ENCODE measurements around the gene HILPDA. TPM values are rescaled to one million over a fixed set of nuclear protein-coding genes. Genes with fewer than 3 reads are reported as not detected.

Gene HILPDA
- total RNA-seq, 1 donor from 2014 or later: 46.4 TPM

DNA sequence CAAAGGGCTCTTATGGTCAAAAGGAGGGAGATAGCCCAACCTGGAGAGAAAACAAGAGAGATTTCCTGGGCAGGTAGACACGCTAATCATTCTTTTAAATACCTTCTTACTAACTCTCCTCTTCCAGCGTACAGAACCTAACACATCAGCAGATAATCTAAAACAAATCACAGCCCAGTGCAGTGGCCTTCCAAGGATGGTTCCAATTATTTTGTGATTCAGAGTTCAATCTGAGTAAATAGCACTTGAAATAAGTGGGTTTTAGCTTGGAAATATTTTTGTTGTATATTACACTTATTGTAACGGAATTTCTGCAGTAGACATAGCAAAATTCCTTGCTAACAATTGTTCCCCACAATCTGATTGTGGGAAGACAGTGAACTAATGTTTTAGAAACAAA, 38.6 kb upstream of the HILPDA start:
- Histone ChIP-seq H3K27me3 (no peaks in the 10 kb centered on the region), H3K4me3 (no peak overlapping the region), H3K9me3 (no peaks in the 10 kb centered on the region), H3K27ac (no peak overlapping the region), H3K36me3 (no peaks in the 10 kb centered on the region), H3K4me1 (no peaks in the 10 kb centered on the region)
- intact Hi-C loops (cut with DNase I): no loop called here
- TF ChIP-seq POLR2A (IDR thresholded peaks at IDR 0.05) (no peak), POLR2AphosphoS5 (IDR thresholded peaks at IDR 0.05; ENCODE audit: insufficient read depth in 1 of 2, low read depth in 1 of 2) (no peak)
- TF ChIP-seq, protein P1, sequence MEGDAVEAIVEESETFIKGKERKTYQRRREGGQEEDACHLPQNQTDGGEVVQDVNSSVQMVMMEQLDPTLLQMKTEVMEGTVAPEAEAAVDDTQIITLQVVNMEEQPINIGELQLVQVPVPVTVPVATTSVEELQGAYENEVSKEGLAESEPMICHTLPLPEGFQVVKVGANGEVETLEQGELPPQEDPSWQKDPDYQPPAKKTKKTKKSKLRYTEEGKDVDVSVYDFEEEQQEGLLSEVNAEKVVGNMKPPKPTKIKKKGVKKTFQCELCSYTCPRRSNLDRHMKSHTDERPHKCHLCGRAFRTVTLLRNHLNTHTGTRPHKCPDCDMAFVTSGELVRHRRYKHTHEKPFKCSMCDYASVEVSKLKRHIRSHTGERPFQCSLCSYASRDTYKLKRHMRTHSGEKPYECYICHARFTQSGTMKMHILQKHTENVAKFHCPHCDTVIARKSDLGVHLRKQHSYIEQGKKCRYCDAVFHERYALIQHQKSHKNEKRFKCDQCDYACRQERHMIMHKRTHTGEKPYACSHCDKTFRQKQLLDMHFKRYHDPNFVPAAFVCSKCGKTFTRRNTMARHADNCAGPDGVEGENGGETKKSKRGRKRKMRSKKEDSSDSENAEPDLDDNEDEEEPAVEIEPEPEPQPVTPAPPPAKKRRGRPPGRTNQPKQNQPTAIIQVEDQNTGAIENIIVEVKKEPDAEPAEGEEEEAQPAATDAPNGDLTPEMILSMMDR (IDR thresholded peaks at IDR 0.05): no peak
- DNase-seq (ENCODE audit: extremely low spot score in 2 of 2): no peak

DNA sequence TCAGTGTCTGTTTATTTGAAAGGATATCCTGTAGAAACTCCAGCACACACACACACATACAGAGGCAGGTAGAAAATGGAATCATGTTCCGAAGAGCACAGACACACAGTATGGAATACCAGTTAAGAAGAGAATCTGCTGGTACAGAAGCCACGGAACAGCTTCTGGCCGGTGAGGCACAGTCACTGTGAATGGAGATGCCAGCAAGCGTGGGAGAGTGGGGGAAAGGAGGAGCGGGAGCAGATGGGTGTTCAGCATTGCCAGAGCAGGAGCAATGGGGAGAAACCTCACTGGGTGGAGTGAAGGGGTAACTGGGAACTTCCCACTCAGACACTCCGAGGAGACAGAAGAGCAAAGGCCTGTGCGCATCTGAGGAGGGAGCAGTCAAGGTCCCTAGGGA, 36.4 kb upstream of the HILPDA start:
- intact Hi-C loops (cut with DNase I): no loop called here
- DNase-seq (ENCODE audit: extremely low spot score in 2 of 2): no peak
- no peaks in the 10 kb centered on the region for H3K27me3 ChIP-seq
- H3K9me3 ChIP-seq: no peaks in the 10 kb centered on the region
- TF ChIP-seq, protein P1 (IDR thresholded peaks at IDR 0.05): no peak
- TF ChIP-seq POLR2A (IDR thresholded peaks at IDR 0.05) (no peak), POLR2AphosphoS5 (IDR thresholded peaks at IDR 0.05; ENCODE audit: insufficient read depth in 1 of 2, low read depth in 1 of 2) (no peak)
- H3K36me3 ChIP-seq: no peaks in the 10 kb centered on the region
- H3K4me1 ChIP-seq: no peaks in the 10 kb centered on the region
- H3K27ac ChIP-seq: no peak overlapping the region
- H3K4me3 ChIP-seq: no peak overlapping the region

DNA sequence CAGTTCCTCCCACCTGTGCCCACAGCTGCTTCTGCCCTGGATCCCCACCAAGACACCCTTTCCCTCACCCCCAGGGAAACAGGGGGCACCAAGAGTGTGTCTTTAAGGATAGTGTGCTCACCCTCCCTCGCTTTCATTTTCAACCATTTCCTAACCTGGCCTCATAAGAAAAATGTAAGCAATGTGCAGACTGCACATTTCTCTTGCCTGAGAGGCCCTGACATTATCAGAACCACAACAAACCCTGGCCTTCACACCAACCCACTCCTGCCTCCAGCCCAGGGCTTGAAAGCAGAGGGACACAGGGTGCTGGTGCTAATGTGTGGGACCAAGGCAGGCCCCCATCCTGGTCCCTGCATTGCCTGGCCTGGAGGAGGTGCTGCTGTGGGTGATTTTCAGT, 34.9 kb upstream of the HILPDA start:
- Histone ChIP-seq H3K27ac (no peak overlapping the region), H3K4me3 (no peak overlapping the region), H3K9me3 (no peaks in the 10 kb centered on the region), H3K4me1 (no peaks in the 10 kb centered on the region), H3K27me3 (no peaks in the 10 kb centered on the region), H3K36me3 (no peaks in the 10 kb centered on the region)
- TF ChIP-seq, protein P1 (IDR thresholded peaks at IDR 0.05): no peak
- TF ChIP-seq POLR2A (IDR thresholded peaks at IDR 0.05): no peak
- TF ChIP-seq POLR2AphosphoS5 (IDR thresholded peaks at IDR 0.05; ENCODE audit: insufficient read depth in 1 of 2, low read depth in 1 of 2): no peak
- intact Hi-C loops (cut with DNase I): no loop called here
- DNase-seq (ENCODE audit: extremely low spot score in 2 of 2): no peak

DNA sequence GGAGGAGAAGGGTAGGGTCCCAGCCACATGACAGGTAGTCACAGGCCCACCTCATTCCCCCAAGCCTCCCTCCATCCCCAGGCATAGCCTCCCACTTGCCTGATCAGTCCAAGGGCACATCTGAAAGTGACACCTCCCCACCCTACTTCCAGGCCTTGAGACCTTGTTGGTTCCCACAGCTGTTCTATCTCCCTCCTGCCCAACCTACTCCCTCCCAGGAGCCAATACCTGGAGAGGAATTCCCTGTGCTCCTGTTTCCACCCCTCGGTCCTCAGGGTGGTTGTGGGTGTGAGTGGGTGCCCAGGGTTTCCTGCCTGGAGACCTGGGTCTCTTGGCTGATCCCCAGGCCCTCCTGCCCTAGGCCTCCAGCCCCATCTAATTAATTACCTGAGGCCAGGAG, 34.3 kb upstream of the HILPDA start:
- no peaks in the 10 kb centered on the region for H3K9me3 ChIP-seq
- no peak for TF ChIP-seq POLR2AphosphoS5 (IDR thresholded peaks at IDR 0.05; ENCODE audit: insufficient read depth in 1 of 2, low read depth in 1 of 2)
- no peak for TF ChIP-seq POLR2A (IDR thresholded peaks at IDR 0.05)
- TF ChIP-seq, protein P1 (IDR thresholded peaks at IDR 0.05): no peak
- no peak for DNase-seq (ENCODE audit: extremely low spot score in 2 of 2)
- H3K36me3 ChIP-seq: no peaks in the 10 kb centered on the region
- H3K4me1 ChIP-seq: no peaks in the 10 kb centered on the region
- H3K27me3 ChIP-seq: no peaks in the 10 kb centered on the region
- intact Hi-C loops (cut with DNase I): no loop called here
- no peak overlapping the region for H3K4me3 ChIP-seq
- H3K27ac ChIP-seq: no peak overlapping the region

DNA sequence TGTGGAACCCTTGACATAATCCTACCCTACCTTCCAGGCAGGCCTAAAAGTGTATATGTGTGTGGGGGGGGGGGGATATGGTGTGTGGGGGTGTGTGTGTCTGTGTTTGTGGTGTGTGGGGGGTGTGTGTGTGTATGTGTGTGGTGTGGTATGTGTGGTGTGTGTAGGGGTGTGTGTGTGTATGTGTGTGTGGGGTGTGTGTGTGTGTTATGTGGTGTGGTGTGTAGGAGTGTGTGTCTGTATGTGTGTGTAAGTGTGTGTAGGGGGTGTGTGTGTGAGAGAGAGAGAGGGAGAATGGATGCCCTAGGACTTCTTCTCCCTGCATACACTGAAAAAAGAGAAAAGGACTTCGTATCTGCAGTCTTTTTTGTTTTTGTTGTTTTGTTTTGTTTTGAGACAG, 33.6 kb upstream of the HILPDA start:
- Histone ChIP-seq H3K9me3 (no peaks in the 10 kb centered on the region), H3K36me3 (no peaks in the 10 kb centered on the region), H3K4me1 (no peaks in the 10 kb centered on the region), H3K27me3 (no peaks in the 10 kb centered on the region), H3K27ac (no peak overlapping the region), H3K4me3 (no peak overlapping the region)
- intact Hi-C loops (cut with DNase I): no loop called here
- DNase-seq (ENCODE audit: extremely low spot score in 2 of 2): no peak
- TF ChIP-seq, protein P1 (IDR thresholded peaks at IDR 0.05): no peak
- TF ChIP-seq POLR2A (IDR thresholded peaks at IDR 0.05): no peak
- no peak for TF ChIP-seq POLR2AphosphoS5 (IDR thresholded peaks at IDR 0.05; ENCODE audit: insufficient read depth in 1 of 2, low read depth in 1 of 2)
